ENCODE results near the gene MCF2L2.
"Not testable (repeated sequence)": the region's sequence is repeated elsewhere in the genome, so short reads cannot be mapped to it uniquely, and the experiment has no call there.

Gene MCF2L2

GRCh38 chr3:183396662-183397391, 31.6 kb downstream of the MCF2L2 start:
- no peak for DNase-seq

GRCh38 chr3:183394150-183394549, 34.3 kb downstream of the MCF2L2 start:
- DNase-seq, result no peak

- no peak for DNase-seq
These were observed 34.8 kb downstream of the MCF2L2 start for GRCh38 chr3:183393625-183394024.

GRCh38 chr3:183392186-183393034, 36.0 kb downstream of the MCF2L2 start:
- no peak for DNase-seq

GRCh38 chr3:183391460-183391859, 37.0 kb downstream of the MCF2L2 start:
- no peak for DNase-seq

GRCh38 chr3:183390844-183391243, 37.6 kb downstream of the MCF2L2 start:
- DNase-seq, result no peak

- DNase-seq, result no peak
These were observed 40.1 kb downstream of the MCF2L2 start for GRCh38 chr3:183388213-183388895.

GRCh38 chr3:183387797-183388196, 40.6 kb downstream of the MCF2L2 start:
- no peak for DNase-seq

- DNase-seq, result no peak
These were observed 41.8 kb downstream of the MCF2L2 start for GRCh38 chr3:183386651-183387050.

- DNase-seq, result peak; percentile 12
These were observed 42.5 kb downstream of the MCF2L2 start for GRCh38 chr3:183385698-183386613.

GRCh38 chr3:183381673-183382072, 46.7 kb downstream of the MCF2L2 start:
- no peak for DNase-seq

GRCh38 chr3:183381179-183381578, 47.2 kb downstream of the MCF2L2 start:
- DNase-seq, result no peak

- no peak for DNase-seq
These were observed 49.5 kb downstream of the MCF2L2 start for GRCh38 chr3:183378951-183379350.

- no peak for DNase-seq
These were observed 49.9 kb downstream of the MCF2L2 start for GRCh38 chr3:183378545-183378944.

- DNase-seq, result no peak
These were observed 50.4 kb downstream of the MCF2L2 start for GRCh38 chr3:183378008-183378407.

GRCh38 chr3:183377307-183377959, 51.0 kb downstream of the MCF2L2 start:
- DNase-seq, result no peak

- no peak for DNase-seq
These were observed 52.6 kb downstream of the MCF2L2 start for GRCh38 chr3:183375787-183376186.

- no peak for DNase-seq
These were observed 53.1 kb downstream of the MCF2L2 start for GRCh38 chr3:183375337-183375736.

- DNase-seq, result no peak
These were observed 55.5 kb downstream of the MCF2L2 start for GRCh38 chr3:183372911-183373310.

GRCh38 chr3:183371600-183371968, 56.8 kb downstream of the MCF2L2 start:
- not testable (repeated sequence) for DNase-seq

GRCh38 chr3:183370391-183370790, 58.0 kb downstream of the MCF2L2 start:
- no peak for DNase-seq

- DNase-seq, result no peak
These were observed 58.8 kb downstream of the MCF2L2 start for GRCh38 chr3:183369627-183370026.

Measured in effector CD8-positive, alpha-beta T cell (primary cell).